ENCODE data around the gene ENDOD1.

ENDOD1 gene

GRCh38 chr11:95144313-95145235, 54.9 kb downstream of the ENDOD1 start:
- no peak for DNase-seq (ENCODE audit: low read depth in 2 of 2)

- no peak for DNase-seq (ENCODE audit: low read depth in 2 of 2)
Observed at GRCh38 chr11:95145430-95146060, 55.9 kb downstream of the ENDOD1 start.

- peak; percentile 84 for DNase-seq (ENCODE audit: low read depth in 2 of 2)
Observed at GRCh38 chr11:95147364-95147905, 57.8 kb downstream of the ENDOD1 start.

- no peak for DNase-seq (ENCODE audit: low read depth in 2 of 2)
Observed at GRCh38 chr11:95148406-95148805, 58.8 kb downstream of the ENDOD1 start.

- DNase-seq (ENCODE audit: low read depth in 2 of 2) = no peak
Observed at GRCh38 chr11:95148938-95149337, 59.3 kb downstream of the ENDOD1 start.

GRCh38 chr11:95149651-95150364, 60.2 kb downstream of the ENDOD1 start:
- DNase-seq (ENCODE audit: low read depth in 2 of 2) = no peak

GRCh38 chr11:95150956-95151684, 61.5 kb downstream of the ENDOD1 start:
- DNase-seq (ENCODE audit: low read depth in 2 of 2) = peak; percentile 69 to 76

GRCh38 chr11:95152876-95153856, 63.5 kb downstream of the ENDOD1 start:
- no peak for DNase-seq (ENCODE audit: low read depth in 2 of 2)

GRCh38 chr11:95153857-95154246, 64.2 kb downstream of the ENDOD1 start:
- no peak for DNase-seq (ENCODE audit: low read depth in 2 of 2)

- DNase-seq (ENCODE audit: low read depth in 2 of 2) = no peak
Observed at GRCh38 chr11:95154514-95154913, 64.9 kb downstream of the ENDOD1 start.

- DNase-seq (ENCODE audit: low read depth in 2 of 2) = no peak
Observed at GRCh38 chr11:95155385-95155784, 65.7 kb downstream of the ENDOD1 start.

- no peak for DNase-seq (ENCODE audit: low read depth in 2 of 2)
Observed at GRCh38 chr11:95156133-95156721, 66.6 kb downstream of the ENDOD1 start.

GRCh38 chr11:95156916-95157541, 67.4 kb downstream of the ENDOD1 start:
- DNase-seq (ENCODE audit: low read depth in 2 of 2) = no peak

- no peak for DNase-seq (ENCODE audit: low read depth in 2 of 2)
Observed at GRCh38 chr11:95157824-95158223, 68.2 kb downstream of the ENDOD1 start.

GRCh38 chr11:95161248-95161647, 71.6 kb downstream of the ENDOD1 start:
- DNase-seq (ENCODE audit: low read depth in 2 of 2) = no peak

- DNase-seq (ENCODE audit: low read depth in 2 of 2) = no peak
Observed at GRCh38 chr11:95163106-95163505, 73.5 kb downstream of the ENDOD1 start.

- no peak for DNase-seq (ENCODE audit: low read depth in 2 of 2)
Observed at GRCh38 chr11:95165638-95166037, 76.0 kb downstream of the ENDOD1 start.

- DNase-seq (ENCODE audit: low read depth in 2 of 2) = no peak
Observed at GRCh38 chr11:95166781-95167180, 77.1 kb downstream of the ENDOD1 start.

GRCh38 chr11:95170294-95170693, 80.6 kb downstream of the ENDOD1 start:
- no peak for DNase-seq (ENCODE audit: low read depth in 2 of 2)
